ENCODE data around the gene HRCT1.
"Not testable (repeated sequence)": the region's sequence is repeated elsewhere in the genome, so short reads cannot be mapped to it uniquely, and the experiment has no call there.

HRCT1 gene

GRCh38 chr9:35905912-35906679 lies at the start of gene HRCT1:
HRCT1 (plus strand) TSS chr9:35906202; CDS start chr9:35906288, 86 bp downstream.
- no peak for DNase-seq (ENCODE audit: low read depth in 2 of 2)

GRCh38 chr9:35856206-35856605 lies 49.8 kb upstream of the HRCT1 start:
- no peak for DNase-seq (ENCODE audit: low read depth in 2 of 2)

- DNase-seq (ENCODE audit: low read depth in 2 of 2): no peak
These were observed 49.1 kb upstream of the HRCT1 start for GRCh38 chr9:35856882-35857281.

- DNase-seq (ENCODE audit: low read depth in 2 of 2): no peak
These were observed 47.5 kb upstream of the HRCT1 start for GRCh38 chr9:35858458-35858857.

- DNase-seq (ENCODE audit: low read depth in 2 of 2): no peak
These were observed 46.6 kb upstream of the HRCT1 start for GRCh38 chr9:35859310-35859989.

GRCh38 chr9:35859990-35860339 lies 46.0 kb upstream of the HRCT1 start:
- no peak for DNase-seq (ENCODE audit: low read depth in 2 of 2)

GRCh38 chr9:35861161-35861897 lies 44.7 kb upstream of the HRCT1 start:
- no peak for DNase-seq (ENCODE audit: low read depth in 2 of 2)

- DNase-seq (ENCODE audit: low read depth in 2 of 2): no peak
These were observed 43.7 kb upstream of the HRCT1 start for GRCh38 chr9:35862328-35862727.

GRCh38 chr9:35863583-35863982 lies 42.4 kb upstream of the HRCT1 start:
- DNase-seq (ENCODE audit: low read depth in 2 of 2): no peak

- no peak for DNase-seq (ENCODE audit: low read depth in 2 of 2)
These were observed 41.2 kb upstream of the HRCT1 start for GRCh38 chr9:35864695-35865255.

GRCh38 chr9:35867538-35867937 lies 38.5 kb upstream of the HRCT1 start:
- no peak for DNase-seq (ENCODE audit: low read depth in 2 of 2)

- DNase-seq (ENCODE audit: low read depth in 2 of 2): no peak
These were observed 37.1 kb upstream of the HRCT1 start for GRCh38 chr9:35868933-35869332.

- DNase-seq (ENCODE audit: low read depth in 2 of 2): no peak
These were observed 36.3 kb upstream of the HRCT1 start for GRCh38 chr9:35869621-35870216.

- no peak for DNase-seq (ENCODE audit: low read depth in 2 of 2)
These were observed 35.6 kb upstream of the HRCT1 start, which contains the start of gene OR13J1 for GRCh38 chr9:35870351-35870923. OR13J1 (minus strand) TSS chr9:35870401; CDS start chr9:35870401, 0 bp downstream.

GRCh38 chr9:35871545-35871944 lies 34.5 kb upstream of the HRCT1 start:
- DNase-seq (ENCODE audit: low read depth in 2 of 2): no peak

- no peak for DNase-seq (ENCODE audit: low read depth in 2 of 2)
These were observed 33.5 kb upstream of the HRCT1 start for GRCh38 chr9:35872505-35872904.

GRCh38 chr9:35882263-35882848 lies 23.6 kb upstream of the HRCT1 start:
- peak; percentile 49 to 75 for DNase-seq (ENCODE audit: low read depth in 2 of 2)

- DNase-seq (ENCODE audit: low read depth in 2 of 2): no peak
These were observed 23.0 kb upstream of the HRCT1 start for GRCh38 chr9:35882996-35883395.

GRCh38 chr9:35884908-35885307 lies 21.1 kb upstream of the HRCT1 start:
- DNase-seq (ENCODE audit: low read depth in 2 of 2): not testable (repeated sequence)

GRCh38 chr9:35891646-35892045 lies 14.4 kb upstream of the HRCT1 start:
- no peak for DNase-seq (ENCODE audit: low read depth in 2 of 2)

- DNase-seq (ENCODE audit: low read depth in 2 of 2): no peak
These were observed 14.0 kb upstream of the HRCT1 start for GRCh38 chr9:35892051-35892450.

Data from stimulated activated CD8-positive, alpha-beta memory T cell treated with anti-CD3 and anti-CD28 coated beads, Interleukin-7, amount 100 ng/mL, for 1 hour (primary cell).